ENCODE measurements around the gene TLE3.

The TLE3 gene

DNA sequence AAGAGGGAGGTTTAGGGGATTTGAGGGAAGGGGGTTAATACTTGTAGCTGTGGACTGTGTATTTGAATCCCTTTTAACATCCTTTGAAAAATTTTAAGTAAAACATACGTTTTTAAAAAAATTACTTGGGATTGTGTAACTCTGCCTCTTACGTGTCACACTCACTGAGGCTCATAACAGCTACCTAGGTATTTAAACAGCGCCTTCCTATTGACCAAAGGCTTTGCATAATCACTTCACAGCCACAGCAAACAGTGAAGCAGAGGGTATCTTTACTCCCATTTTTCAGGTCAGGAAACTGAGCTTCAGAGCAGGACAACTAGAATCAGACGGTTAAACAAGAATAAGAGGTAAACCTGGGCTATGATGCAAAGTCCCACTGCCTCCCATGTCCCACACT, 95.9 kb downstream of the TLE3 start:
- DNase-seq (ENCODE audit: low spot score): no peak

DNA sequence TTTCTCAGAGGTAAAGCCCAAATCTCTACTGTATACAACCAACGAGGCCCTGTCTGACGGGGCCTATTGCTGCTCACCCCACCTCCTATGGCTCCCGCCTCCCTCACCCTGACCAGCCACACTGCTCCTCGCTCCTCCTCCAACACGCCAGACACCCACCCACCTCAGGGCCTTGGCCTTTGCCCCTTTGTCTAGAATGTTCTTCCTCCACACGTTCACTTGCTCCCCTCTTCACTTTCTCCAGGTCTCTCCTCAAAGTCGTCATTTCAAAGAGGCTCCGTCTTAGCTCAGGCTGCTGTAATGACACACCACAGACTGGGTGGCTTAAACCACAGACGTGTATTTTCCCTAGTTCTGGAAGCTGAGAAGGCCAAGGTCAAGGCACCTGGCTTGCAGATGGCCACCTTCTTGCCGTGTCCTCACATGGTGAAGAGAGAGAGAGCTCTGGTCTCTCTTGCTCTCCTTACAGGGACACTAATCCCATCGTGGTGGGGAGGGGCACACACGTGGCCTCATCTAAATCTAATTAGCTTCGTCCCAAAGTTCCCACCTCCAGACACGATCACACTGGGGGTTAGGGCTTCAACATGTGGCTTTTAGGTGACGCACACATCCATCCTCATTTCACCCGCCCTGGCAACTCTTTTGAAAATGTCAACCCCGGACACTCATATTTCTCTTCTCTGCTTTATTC, 98.2 kb downstream of the TLE3 start:
- no peak for DNase-seq (ENCODE audit: low spot score)

DNA sequence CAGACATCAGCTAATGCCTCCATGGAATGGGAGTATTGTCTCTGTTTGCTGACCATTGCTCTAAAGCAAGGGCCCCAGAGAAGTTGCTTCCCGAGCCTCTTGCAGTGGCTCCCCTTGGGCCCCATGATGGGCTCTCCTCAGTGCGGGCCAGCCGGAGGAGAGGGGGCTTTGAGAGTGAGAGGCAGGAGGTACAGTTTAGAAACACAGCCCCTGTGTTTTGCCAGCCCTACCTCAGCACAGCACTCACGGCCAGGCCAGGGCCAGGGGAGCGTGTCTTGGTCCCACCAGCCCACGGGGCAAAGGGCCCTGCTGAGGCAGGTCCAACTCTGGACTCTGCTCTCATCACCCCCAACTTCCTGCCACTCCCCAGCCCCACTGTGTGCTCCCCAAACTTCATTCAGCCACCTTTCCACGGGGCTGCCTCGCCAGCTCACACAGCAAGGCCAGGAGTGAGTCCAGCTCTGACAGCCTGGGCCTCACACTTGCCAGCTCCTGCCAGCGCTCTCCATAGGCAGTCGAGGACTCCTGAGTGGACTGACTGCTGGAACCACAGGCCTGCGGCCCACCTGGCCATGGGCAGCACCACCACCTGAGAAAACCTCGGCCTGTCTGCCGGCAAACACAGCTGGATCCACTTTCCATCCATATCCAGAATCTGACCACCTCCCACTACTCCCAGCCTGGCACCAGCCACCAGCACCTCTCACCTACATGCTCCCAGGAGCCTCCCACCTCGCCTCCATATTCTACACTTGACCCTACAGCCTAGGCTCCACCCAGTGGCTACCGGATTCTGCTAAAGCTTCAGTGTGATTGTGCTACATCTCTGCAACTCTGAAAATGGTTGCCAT, 99.0 kb downstream of the TLE3 start:
- DNase-seq (ENCODE audit: low spot score): no peak

DNA sequence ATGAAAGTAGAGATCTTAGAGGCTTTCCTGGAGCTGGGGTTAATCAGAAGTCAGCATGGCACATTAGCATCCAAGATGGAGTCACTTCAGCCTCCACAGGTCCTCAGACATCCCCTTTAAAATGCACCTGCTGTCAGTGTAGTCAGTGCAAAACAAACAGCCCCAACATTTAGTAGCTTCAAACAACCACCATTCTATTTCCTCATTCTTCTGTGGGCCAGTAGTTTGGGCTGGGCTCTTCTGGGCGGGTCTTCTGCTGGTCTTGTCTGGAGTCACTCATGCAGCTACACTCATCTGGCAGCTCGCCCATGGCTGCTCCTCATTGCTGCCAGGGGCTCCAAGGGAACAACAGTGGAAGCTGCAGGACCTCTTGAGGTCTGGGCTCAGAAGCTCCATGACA, 99.9 kb downstream of the TLE3 start:
- no peak for DNase-seq (ENCODE audit: low spot score)

Measured in CD4-positive, alpha-beta T cell treated with Interleukin-15 for 4 hours (primary cell).